Measurements from ENCODE around the gene NEAT1.

The NEAT1 gene

GRCh38 chr11:65382033-65382803 lies 40.4 kb upstream of the NEAT1 start, which contains the start of gene SLC25A45:
Gene SLC25A45 (minus strand): TSS chr11:65382646. CDS start chr11:65381951, 695 bp downstream.
- peak within 1 kb of the TSS; percentile 83 for H3K4me3 Mint-ChIP-seq

GRCh38 chr11:65382804-65383368 lies 39.7 kb upstream of the NEAT1 start:
- CTCF ChIA-PET, result interaction anchor here (0.7 to 5.4 kb wide), 5 partner anchors 82 to 127 kb away, joined by 3 to 25 read pairs (median 4); no protein-coding TSS in a partner anchor
- peaks cover 64% of the 10 kb centered on the region for H3K4me1 Mint-ChIP-seq
- H3K36me3 Mint-ChIP-seq, result peaks cover 5% of the 10 kb centered on the region
- peak overlapping the region; percentile 83 for H3K4me3 Mint-ChIP-seq
- DNase-seq, result no peak
- H3K27ac Mint-ChIP-seq, result peak overlapping the region; percentile 100
- H3K9me3 Mint-ChIP-seq, result no peaks in the 10 kb centered on the region
- no peaks in the 10 kb centered on the region for H3K27me3 Mint-ChIP-seq

More at GRCh38 chr11:65382033-65382803, 40.4 kb upstream of the NEAT1 start, which contains the start of gene SLC25A45:
- Mint-ChIP-seq H3K4me1 (peaks cover 59% of the 10 kb centered on the region), H3K27me3 (no peaks in the 10 kb centered on the region), H3K27ac (peak within 1 kb of the TSS; percentile 100), H3K36me3 (peaks cover 3% of the 10 kb centered on the region), H3K9me3 (no peaks in the 10 kb centered on the region)
- CTCF ChIA-PET, result interaction anchor here (0.7 to 5.4 kb wide), 9 partner anchors 28 to 127 kb away, joined by 3 to 25 read pairs (median 4); no protein-coding TSS in a partner anchor
- peak; percentile 92 for DNase-seq

- no peak for DNase-seq
- CTCF ChIA-PET, result interaction anchor here (1.0 to 1.6 kb wide), 2 partner anchors 88 to 113 kb away, joined by 4 to 5 read pairs; no protein-coding TSS in a partner anchor
- Mint-ChIP-seq H3K4me3 (peak overlapping the region; percentile 83), H3K36me3 (peaks cover 11% of the 10 kb centered on the region), H3K4me1 (peaks cover 73% of the 10 kb centered on the region), H3K27ac (peak overlapping the region; percentile 100), H3K27me3 (no peaks in the 10 kb centered on the region), H3K9me3 (no peaks in the 10 kb centered on the region)
Observed at GRCh38 chr11:65383778-65384177, 38.8 kb upstream of the NEAT1 start.

GRCh38 chr11:65384301-65384889 lies 38.2 kb upstream of the NEAT1 start:
- CTCF ChIA-PET, result interaction anchor here (0.5 to 1.6 kb wide), 5 partner anchors 21 to 112 kb away, joined by 3 to 5 read pairs (median 3); no protein-coding TSS in a partner anchor
- H3K9me3 Mint-ChIP-seq, result no peaks in the 10 kb centered on the region
- H3K4me3 Mint-ChIP-seq, result peak overlapping the region; percentile 83
- peak overlapping the region; percentile 100 for H3K27ac Mint-ChIP-seq
- H3K4me1 Mint-ChIP-seq, result peaks cover 79% of the 10 kb centered on the region
- H3K36me3 Mint-ChIP-seq, result peaks cover 13% of the 10 kb centered on the region
- no peaks in the 10 kb centered on the region for H3K27me3 Mint-ChIP-seq
- peak; percentile 35 for DNase-seq

- H3K9me3 Mint-ChIP-seq, result no peaks in the 10 kb centered on the region
- H3K36me3 Mint-ChIP-seq, result peaks cover 13% of the 10 kb centered on the region
- CTCF ChIA-PET, result interaction anchor here (0.9 to 3.2 kb wide), 3 partner anchors 8 to 82 kb away, joined by 3 to 13 read pairs (median 3); no protein-coding TSS in a partner anchor
- peaks cover 87% of the 10 kb centered on the region for H3K4me1 Mint-ChIP-seq
- H3K27me3 Mint-ChIP-seq, result no peaks in the 10 kb centered on the region
- H3K27ac Mint-ChIP-seq, result peak within 1 kb of the TSS; percentile 100
- DNase-seq, result peak; percentile 92
- H3K4me3 Mint-ChIP-seq, result peak within 1 kb of the TSS; percentile 92
Observed at GRCh38 chr11:65386307-65387140, 36.1 kb upstream of the NEAT1 start, which contains the start of gene FRMD8. Gene FRMD8 (plus strand): TSS chr11:65386637. CDS start chr11:65387037, 400 bp downstream.

- CTCF ChIA-PET, result interaction anchor here (1.0 to 3.2 kb wide), 3 partner anchors 9 to 120 kb away, joined by 3 to 13 read pairs (median 7); no protein-coding TSS in a partner anchor
- H3K27ac Mint-ChIP-seq, result peak overlapping the region; percentile 85
- peaks cover 68% of the 10 kb centered on the region for H3K4me1 Mint-ChIP-seq
- H3K27me3 Mint-ChIP-seq, result no peaks in the 10 kb centered on the region
- H3K4me3 Mint-ChIP-seq, result peak overlapping the region; percentile 63
- peaks cover 22% of the 10 kb centered on the region for H3K36me3 Mint-ChIP-seq
- no peak for DNase-seq
- no peaks in the 10 kb centered on the region for H3K9me3 Mint-ChIP-seq
Observed at GRCh38 chr11:65388731-65389130, 33.9 kb upstream of the NEAT1 start.

GRCh38 chr11:65389294-65389980 lies 33.2 kb upstream of the NEAT1 start:
- peak overlapping the region; percentile 63 for H3K4me3 Mint-ChIP-seq

GRCh38 chr11:65390099-65390941 lies 32.3 kb upstream of the NEAT1 start:
- no peak for DNase-seq
- Mint-ChIP-seq H3K27ac (peak overlapping the region; percentile 82), H3K4me3 (peak overlapping the region; percentile 21), H3K36me3 (peaks cover 24% of the 10 kb centered on the region), H3K27me3 (no peaks in the 10 kb centered on the region), H3K4me1 (peaks cover 52% of the 10 kb centered on the region), H3K9me3 (no peaks in the 10 kb centered on the region)
- CTCF ChIA-PET, result interaction anchor here (0.9 to 1.0 kb wide), 2 partner anchors 26 to 79 kb away, joined by 3 to 5 read pairs; no protein-coding TSS in a partner anchor

More at GRCh38 chr11:65389294-65389980, 33.2 kb upstream of the NEAT1 start:
- Mint-ChIP-seq H3K27ac (peak overlapping the region; percentile 85), H3K27me3 (no peaks in the 10 kb centered on the region), H3K36me3 (peaks cover 22% of the 10 kb centered on the region), H3K9me3 (no peaks in the 10 kb centered on the region), H3K4me1 (peaks cover 61% of the 10 kb centered on the region)
- CTCF ChIA-PET, result interaction anchor here (1.0 to 3.2 kb wide), 3 partner anchors 26 to 120 kb away, joined by 3 to 13 read pairs (median 7); no protein-coding TSS in a partner anchor
- DNase-seq, result no peak

GRCh38 chr11:65390996-65391395 lies 31.6 kb upstream of the NEAT1 start:
- H3K9me3 Mint-ChIP-seq, result no peaks in the 10 kb centered on the region
- no peak overlapping the region for H3K4me3 Mint-ChIP-seq
- H3K4me1 Mint-ChIP-seq, result peaks cover 47% of the 10 kb centered on the region
- CTCF ChIA-PET, result interaction anchor here (0.9 kb wide), 1 partner anchor 78 kb away, joined by 5 read pairs; no protein-coding TSS in a partner anchor
- H3K36me3 Mint-ChIP-seq, result peaks cover 24% of the 10 kb centered on the region
- no peak for DNase-seq
- no peak overlapping the region for H3K27ac Mint-ChIP-seq
- no peaks in the 10 kb centered on the region for H3K27me3 Mint-ChIP-seq

GRCh38 chr11:65392186-65392829 lies 30.3 kb upstream of the NEAT1 start:
- no peak for DNase-seq
- Mint-ChIP-seq H3K4me1 (peaks cover 37% of the 10 kb centered on the region), H3K9me3 (no peaks in the 10 kb centered on the region), H3K36me3 (peaks cover 26% of the 10 kb centered on the region), H3K27ac (no peak overlapping the region), H3K4me3 (no peak overlapping the region), H3K27me3 (no peaks in the 10 kb centered on the region)
- CTCF ChIA-PET, result interaction anchor here (0.7 to 2.3 kb wide), 2 partner anchors 24 kb away, joined by 4 to 10 read pairs; no protein-coding TSS in a partner anchor

GRCh38 chr11:65392899-65393298 lies 29.7 kb upstream of the NEAT1 start:
- Mint-ChIP-seq H3K9me3 (no peaks in the 10 kb centered on the region), H3K36me3 (peaks cover 27% of the 10 kb centered on the region), H3K27ac (no peak overlapping the region), H3K4me3 (no peak overlapping the region), H3K27me3 (no peaks in the 10 kb centered on the region), H3K4me1 (peaks cover 33% of the 10 kb centered on the region)
- DNase-seq, result no peak
- CTCF ChIA-PET, result interaction anchor here (0.7 to 2.3 kb wide), 2 partner anchors 24 to 25 kb away, joined by 4 to 10 read pairs; no protein-coding TSS in a partner anchor

Data from activated naive CD4-positive, alpha-beta T cell treated with anti-CD3 and anti-CD28 coated beads, Interleukin-2, amount 10 ng/mL, durations not matched to agents 7 days and 5 days (primary cell).